Measurements from ENCODE around the gene ALK. TPM values are rescaled to one million over a fixed set of nuclear protein-coding genes. Genes with fewer than 3 reads are reported as not detected.

ALK gene
- total RNA-seq, 6 donors from 2014 or later, result 0.17 to 2.1 (median 0.35) TPM

GRCh38 chr2:29174937-29175336 is 746.4 kb downstream of the ALK start:
- ATAC-seq (ENCODE audit: low FRiP score in 2 of 2), result no peak
- Histone ChIP-seq H3K9me3 (no peaks in the 10 kb centered on the region), H3K4me3 (no peak overlapping the region), H3K36me3 (peaks cover 0 to 20% (median 10%) of the 10 kb centered on the region in 4 donors), H3K4me1 (no peaks in the 10 kb centered on the region), H3K27ac (no peak overlapping the region), H3K27me3 (no peaks in the 10 kb centered on the region)
- 45 to 46% methylated on average over 2 of the region's 2 CpGs for WGBS, 2 donors
- TF ChIP-seq POLR2A (IDR thresholded peaks at IDR 0.05) (no peak), POLR2AphosphoS5 (IDR thresholded peaks at IDR 0.05) (no peak), EP300 (IDR thresholded peaks at IDR 0.05) (no peak), CTCF (IDR thresholded peaks at IDR 0.05) (no peak)
- no peak for DNase-seq

DNA sequence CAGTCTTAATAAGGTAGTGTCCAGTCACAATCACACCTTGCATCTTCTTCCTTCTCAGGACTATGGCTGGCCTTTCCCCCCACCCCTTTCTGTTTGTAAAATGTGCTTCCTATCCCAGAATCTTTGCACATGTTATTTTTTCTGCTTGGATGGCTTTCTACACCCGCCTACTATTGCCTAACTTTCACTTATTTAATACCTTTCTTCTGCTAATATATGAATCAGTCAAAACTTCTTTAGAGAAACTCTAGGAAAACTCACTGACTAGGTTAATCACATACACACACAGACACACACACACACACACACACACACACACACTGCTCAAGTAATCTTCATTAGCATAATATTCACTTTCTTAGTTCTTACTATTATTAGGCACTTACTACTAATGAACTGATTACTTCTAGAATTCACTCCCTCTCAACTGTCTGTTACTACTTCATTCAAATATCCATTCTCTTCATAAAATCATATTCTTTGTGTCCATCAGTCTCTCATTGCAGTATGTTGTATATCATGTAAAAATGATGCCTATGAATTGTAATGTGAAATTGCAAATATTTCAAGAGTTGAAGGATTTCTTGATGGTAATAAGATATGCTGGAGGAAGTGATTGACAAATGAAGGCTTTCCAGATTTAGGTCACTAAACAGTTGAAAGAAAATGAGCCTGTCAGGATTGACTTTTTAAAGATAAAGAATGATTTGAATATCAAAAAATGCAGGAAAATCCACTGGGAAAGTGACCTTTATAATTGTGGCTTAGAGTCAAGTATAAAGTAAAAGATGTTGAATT is 754.9 kb downstream of the ALK start:
- H3K4me3 ChIP-seq, result no peak overlapping the region
- DNase-seq, result no peak
- no peak for TF ChIP-seq POLR2A (IDR thresholded peaks at IDR 0.05)
- TF ChIP-seq EP300 (IDR thresholded peaks at IDR 0.05), result no peak
- no peak for TF ChIP-seq POLR2AphosphoS5 (IDR thresholded peaks at IDR 0.05)
- no peak for TF ChIP-seq CTCF (IDR thresholded peaks at IDR 0.05)
- 76 to 81% methylated on average over 1 of the region's 1 CpG for WGBS, 2 donors
- H3K27me3 ChIP-seq, result no peaks in the 10 kb centered on the region
- peaks cover 0 to 11% (median 0%) of the 10 kb centered on the region in 4 donors for H3K36me3 ChIP-seq
- H3K9me3 ChIP-seq, result no peaks in the 10 kb centered on the region
- no peak for ATAC-seq (ENCODE audit: low FRiP score in 2 of 2)
- H3K4me1 ChIP-seq, result no peaks in the 10 kb centered on the region
- H3K27ac ChIP-seq, result no peak overlapping the region

DNA sequence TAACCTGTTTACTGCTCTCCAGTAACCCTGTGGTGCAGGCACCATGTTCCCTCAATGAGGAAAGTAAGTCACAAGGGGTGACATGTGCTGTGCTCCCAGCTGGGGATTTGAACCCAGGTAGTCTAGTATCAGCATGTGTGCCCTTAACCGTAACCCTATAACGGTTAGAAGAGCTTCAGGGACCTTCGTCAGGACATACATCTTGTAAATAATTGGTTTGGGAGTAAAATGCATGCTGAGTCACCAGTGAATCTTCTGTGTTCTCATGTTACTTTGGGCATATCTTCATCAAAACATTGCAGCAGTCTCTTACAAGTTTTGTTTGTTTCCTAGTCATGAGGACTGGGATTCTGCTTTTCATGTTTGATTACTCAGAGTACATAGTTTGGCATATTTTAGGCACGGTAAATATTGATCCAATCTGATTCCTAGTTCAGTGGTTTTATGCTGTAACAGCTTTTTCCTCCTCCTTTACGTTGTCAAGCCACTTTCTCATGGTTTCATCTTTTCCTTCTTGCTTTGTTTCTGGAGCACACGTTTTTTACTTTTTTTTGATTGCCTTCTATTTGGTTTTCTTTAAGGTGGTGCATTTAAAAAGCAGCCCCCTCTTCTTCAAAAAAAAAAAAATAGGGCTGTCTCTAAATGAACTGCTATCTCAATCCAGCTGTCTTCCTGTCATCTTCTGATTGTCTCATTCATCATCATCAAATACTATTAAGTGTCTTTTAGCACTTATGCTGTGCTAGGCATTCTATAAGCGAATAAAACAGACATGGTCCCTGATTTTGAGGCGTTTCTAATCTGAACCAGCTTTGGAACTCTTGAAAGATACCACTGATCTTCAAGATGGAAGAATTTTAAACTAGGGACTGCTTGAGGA is 755.8 kb downstream of the ALK start:
- ATAC-seq (ENCODE audit: low FRiP score in 2 of 2) (no peak), DNase-seq (no peak)
- no peaks in the 10 kb centered on the region for H3K4me1 ChIP-seq
- 60 to 68% methylated on average over 6 to 8 of the region's 8 CpGs for WGBS, 2 donors
- H3K27ac ChIP-seq, result no peak overlapping the region
- TF ChIP-seq EP300 (IDR thresholded peaks at IDR 0.05), result no peak
- TF ChIP-seq POLR2AphosphoS5 (IDR thresholded peaks at IDR 0.05), result no peak
- no peak for TF ChIP-seq CTCF (IDR thresholded peaks at IDR 0.05)
- TF ChIP-seq POLR2A (IDR thresholded peaks at IDR 0.05), result no peak
- H3K36me3 ChIP-seq, result peaks cover 0 to 13% (median 0%) of the 10 kb centered on the region in 4 donors
- H3K4me3 ChIP-seq, result no peak overlapping the region
- no peaks in the 10 kb centered on the region for H3K27me3 ChIP-seq
- H3K9me3 ChIP-seq, result no peaks in the 10 kb centered on the region

GRCh38 chr2:29164091-29164846 is 757.1 kb downstream of the ALK start:
- H3K36me3 ChIP-seq, result peaks cover 0 to 13% (median 0%) of the 10 kb centered on the region in 4 donors
- H3K4me3 ChIP-seq, result no peak overlapping the region
- DNase-seq, result no peak
- H3K4me1 ChIP-seq, result no peaks in the 10 kb centered on the region
- TF ChIP-seq POLR2AphosphoS5 (IDR thresholded peaks at IDR 0.05), result no peak
- TF ChIP-seq EP300 (IDR thresholded peaks at IDR 0.05), result no peak
- no peak for TF ChIP-seq CTCF (IDR thresholded peaks at IDR 0.05)
- TF ChIP-seq POLR2A (IDR thresholded peaks at IDR 0.05), result no peak
- no peaks in the 10 kb centered on the region for H3K27me3 ChIP-seq
- whole genome bisulfite sequencing, 2 donors, result 86% methylated on average over 5 of the region's 5 CpGs
- H3K27ac ChIP-seq, result no peak overlapping the region
- no peak for ATAC-seq (ENCODE audit: low FRiP score in 2 of 2)
- H3K9me3 ChIP-seq, result no peaks in the 10 kb centered on the region
